ENCODE data around the gene MBIP.
A peak's percentile ranks its signal among the peaks of the same experiment; 100 is the strongest.

The MBIP gene, protein sequence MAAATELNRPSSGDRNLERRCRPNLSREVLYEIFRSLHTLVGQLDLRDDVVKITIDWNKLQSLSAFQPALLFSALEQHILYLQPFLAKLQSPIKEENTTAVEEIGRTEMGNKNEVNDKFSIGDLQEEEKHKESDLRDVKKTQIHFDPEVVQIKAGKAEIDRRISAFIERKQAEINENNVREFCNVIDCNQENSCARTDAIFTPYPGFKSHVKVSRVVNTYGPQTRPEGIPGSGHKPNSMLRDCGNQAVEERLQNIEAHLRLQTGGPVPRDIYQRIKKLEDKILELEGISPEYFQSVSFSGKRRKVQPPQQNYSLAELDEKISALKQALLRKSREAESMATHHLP

DNA sequence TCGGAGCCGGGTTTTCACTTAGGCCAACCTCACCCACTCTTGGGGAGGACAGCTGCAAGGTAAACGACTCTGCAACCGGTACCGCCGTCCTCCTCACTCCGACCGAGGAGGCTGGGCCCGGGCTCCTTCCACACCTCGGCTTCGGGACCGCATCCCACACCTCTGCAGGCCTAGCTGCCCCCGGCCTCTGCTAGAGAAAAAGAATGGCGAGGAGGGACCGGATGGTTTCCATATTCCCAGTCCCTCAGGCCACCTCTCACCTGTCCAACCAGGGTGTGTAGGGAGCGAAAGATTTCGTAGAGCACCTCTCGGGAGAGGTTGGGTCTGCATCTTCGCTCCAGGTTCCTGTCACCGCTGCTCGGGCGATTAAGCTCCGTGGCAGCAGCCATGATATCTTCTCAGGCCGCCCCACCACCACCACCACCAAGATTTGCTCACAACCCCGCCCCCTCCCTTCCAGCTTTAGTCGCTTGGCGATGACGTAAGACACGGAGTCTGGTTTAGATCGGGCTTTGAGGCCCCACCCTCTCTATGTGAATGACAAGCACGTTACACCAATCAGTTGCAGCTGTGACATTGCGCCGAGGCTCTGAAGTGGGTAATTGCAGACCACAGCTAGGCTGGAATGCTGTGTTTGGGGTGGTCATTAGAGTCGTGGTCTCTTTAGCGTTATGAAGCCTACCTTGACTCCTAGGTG, at the start of gene MBIP:
Gene MBIP, minus strand, starts transcription at position 438 of the 697 bp plus-strand sequence. Its CDS starts 49 bp downstream, at position 389.
- Histone ChIP-seq H3K27ac (ENCODE audit: poor library complexity, severe bottlenecking) (peak within 1 kb of the TSS; percentile 40), H3K4me3 (ENCODE audit: severe bottlenecking) (peak within 1 kb of the TSS; percentile 71), H3K27me3 (ENCODE audit: insufficient read depth, poor library complexity, severe bottlenecking) (peaks cover 40% of the 10 kb centered on the region), H3K9me3 (ENCODE audit: severe bottlenecking) (no peaks in the 10 kb centered on the region), H3K36me3 (ENCODE audit: low read depth) (peaks cover 11% of the 10 kb centered on the region; the same call in 1 of the 2 replicates), H3K4me1 (ENCODE audit: insufficient read depth, poor library complexity, severe bottlenecking) (peaks cover 32% of the 10 kb centered on the region)
- TF ChIP-seq, protein P1, sequence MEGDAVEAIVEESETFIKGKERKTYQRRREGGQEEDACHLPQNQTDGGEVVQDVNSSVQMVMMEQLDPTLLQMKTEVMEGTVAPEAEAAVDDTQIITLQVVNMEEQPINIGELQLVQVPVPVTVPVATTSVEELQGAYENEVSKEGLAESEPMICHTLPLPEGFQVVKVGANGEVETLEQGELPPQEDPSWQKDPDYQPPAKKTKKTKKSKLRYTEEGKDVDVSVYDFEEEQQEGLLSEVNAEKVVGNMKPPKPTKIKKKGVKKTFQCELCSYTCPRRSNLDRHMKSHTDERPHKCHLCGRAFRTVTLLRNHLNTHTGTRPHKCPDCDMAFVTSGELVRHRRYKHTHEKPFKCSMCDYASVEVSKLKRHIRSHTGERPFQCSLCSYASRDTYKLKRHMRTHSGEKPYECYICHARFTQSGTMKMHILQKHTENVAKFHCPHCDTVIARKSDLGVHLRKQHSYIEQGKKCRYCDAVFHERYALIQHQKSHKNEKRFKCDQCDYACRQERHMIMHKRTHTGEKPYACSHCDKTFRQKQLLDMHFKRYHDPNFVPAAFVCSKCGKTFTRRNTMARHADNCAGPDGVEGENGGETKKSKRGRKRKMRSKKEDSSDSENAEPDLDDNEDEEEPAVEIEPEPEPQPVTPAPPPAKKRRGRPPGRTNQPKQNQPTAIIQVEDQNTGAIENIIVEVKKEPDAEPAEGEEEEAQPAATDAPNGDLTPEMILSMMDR (IDR thresholded peaks at IDR 0.05; ENCODE audit: poor library complexity, severe bottlenecking) = no peak
- peak; percentile 88 for ATAC-seq (ENCODE audit: low read depth)
- DNase-seq (ENCODE audit: low spot score) = peak; percentile 95

DNA sequence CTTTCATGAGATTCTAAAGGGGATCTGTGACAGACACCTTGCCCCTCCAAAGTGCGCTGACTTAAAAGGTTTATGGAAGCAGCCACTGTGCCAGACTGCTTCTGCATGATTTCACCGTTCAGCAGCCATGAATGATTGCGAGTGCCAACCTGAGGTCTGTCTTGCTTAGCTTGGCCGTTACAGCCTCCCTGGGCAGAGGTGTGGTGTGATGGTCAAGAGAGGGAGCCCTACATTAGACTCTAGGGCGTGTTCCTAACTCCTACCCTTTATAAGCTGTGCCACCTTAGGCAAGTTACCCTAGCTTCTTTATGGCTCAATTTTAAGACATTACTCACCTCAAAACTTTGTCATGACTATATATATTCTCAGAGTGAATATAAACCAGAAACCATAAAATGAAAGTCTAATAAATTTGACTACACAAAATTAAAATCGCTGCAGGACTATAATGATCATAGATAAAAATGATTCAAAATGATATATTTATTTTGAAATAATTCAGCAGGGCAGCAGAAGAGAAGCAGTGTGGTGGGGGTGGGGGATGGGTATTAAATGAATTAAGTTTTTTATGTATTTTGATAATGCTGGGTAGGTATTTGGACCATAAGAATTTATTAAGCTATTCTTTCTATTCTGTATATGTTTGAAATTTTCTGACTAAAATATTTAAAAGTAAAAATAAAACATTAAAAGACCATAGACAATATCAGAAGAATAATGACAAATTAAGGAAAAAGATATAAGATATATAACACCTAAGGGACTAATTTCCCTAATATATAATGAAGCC, 47.7 kb upstream of the MBIP start:
- H3K4me3 ChIP-seq (ENCODE audit: severe bottlenecking) = no peak overlapping the region
- ATAC-seq (ENCODE audit: low read depth) (0 out of 3 replicates have a peak, but pooled peaks have one; percentile 17), DNase-seq (ENCODE audit: low spot score) (no peak)
- no peaks in the 10 kb centered on the region for H3K36me3 ChIP-seq (ENCODE audit: low read depth)
- peaks cover 35% of the 10 kb centered on the region for H3K27me3 ChIP-seq (ENCODE audit: insufficient read depth, poor library complexity, severe bottlenecking)
- no peaks in the 10 kb centered on the region for H3K4me1 ChIP-seq (ENCODE audit: insufficient read depth, poor library complexity, severe bottlenecking)
- H3K9me3 ChIP-seq (ENCODE audit: severe bottlenecking) = no peaks in the 10 kb centered on the region
- no peak overlapping the region for H3K27ac ChIP-seq (ENCODE audit: poor library complexity, severe bottlenecking)
- TF ChIP-seq, protein P1 (IDR thresholded peaks at IDR 0.05; ENCODE audit: poor library complexity, severe bottlenecking) = no peak

DNA sequence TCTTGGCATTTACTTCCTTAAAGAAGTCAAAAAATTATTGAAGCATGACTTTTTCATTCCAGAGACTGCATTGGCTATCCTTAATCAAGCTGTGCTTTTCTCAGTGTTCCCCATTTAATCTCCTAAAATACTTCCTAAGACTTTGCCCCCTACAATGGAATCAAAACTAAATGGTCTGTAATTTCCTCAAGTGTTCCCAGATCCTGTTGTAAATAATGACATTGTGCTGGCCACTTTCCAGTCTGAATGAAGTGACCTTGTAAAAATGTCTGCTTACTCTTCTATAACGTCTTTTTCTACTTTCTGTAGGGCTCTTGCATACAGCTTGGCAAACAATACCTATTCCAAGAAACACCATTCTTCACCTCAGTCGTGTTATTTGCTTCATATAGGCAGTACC, 45.3 kb upstream of the MBIP start:
- Histone ChIP-seq H3K27ac (ENCODE audit: poor library complexity, severe bottlenecking) (no peak overlapping the region), H3K4me3 (ENCODE audit: severe bottlenecking) (no peak overlapping the region), H3K36me3 (ENCODE audit: low read depth) (no peaks in the 10 kb centered on the region), H3K9me3 (ENCODE audit: severe bottlenecking) (no peaks in the 10 kb centered on the region), H3K4me1 (ENCODE audit: insufficient read depth, poor library complexity, severe bottlenecking) (no peaks in the 10 kb centered on the region), H3K27me3 (ENCODE audit: insufficient read depth, poor library complexity, severe bottlenecking) (peaks cover 42% of the 10 kb centered on the region)
- DNase-seq (ENCODE audit: low spot score) (no peak), ATAC-seq (ENCODE audit: low read depth) (no peak)
- TF ChIP-seq, protein P1 (IDR thresholded peaks at IDR 0.05; ENCODE audit: poor library complexity, severe bottlenecking) = no peak

DNA sequence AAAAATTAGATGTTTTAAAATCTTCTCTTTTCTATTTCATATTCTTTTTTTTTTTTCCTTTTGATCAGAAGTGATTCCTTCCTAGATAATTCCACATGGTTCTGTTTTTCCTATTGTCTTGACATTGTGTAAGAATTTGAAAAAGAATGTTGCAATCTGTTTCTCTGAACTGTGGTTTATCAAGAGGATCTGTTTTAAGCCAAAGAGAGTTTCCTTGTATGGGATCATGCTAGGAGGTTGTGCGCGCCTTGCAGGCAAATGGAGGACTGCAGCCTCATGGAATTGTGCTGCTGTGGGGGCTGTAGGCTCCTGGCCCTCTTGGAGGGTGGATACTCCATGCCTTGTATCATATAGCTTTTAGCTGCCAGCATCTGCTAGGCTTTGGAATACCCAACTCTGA, 43.3 kb upstream of the MBIP start:
- no peak for ATAC-seq (ENCODE audit: low read depth)
- Histone ChIP-seq H3K36me3 (ENCODE audit: low read depth) (no peaks in the 10 kb centered on the region), H3K4me3 (ENCODE audit: severe bottlenecking) (no peak overlapping the region), H3K4me1 (ENCODE audit: insufficient read depth, poor library complexity, severe bottlenecking) (no peaks in the 10 kb centered on the region), H3K27ac (ENCODE audit: poor library complexity, severe bottlenecking) (no peak overlapping the region), H3K9me3 (ENCODE audit: severe bottlenecking) (no peaks in the 10 kb centered on the region), H3K27me3 (ENCODE audit: insufficient read depth, poor library complexity, severe bottlenecking) (peaks cover 45% of the 10 kb centered on the region)
- TF ChIP-seq, protein P1 (IDR thresholded peaks at IDR 0.05; ENCODE audit: poor library complexity, severe bottlenecking) = no peak
- no peak for DNase-seq (ENCODE audit: low spot score)
